Lower leg skin (tissue), 3 donors: ENCODE data around the gene CRB2.

Source experiments
- CTCF ChIP-seq, 3 donors: fragments of 450-650 bp; IDR thresholded peaks; one replicate each; pipeline ENCODE4 v1.5.1; 2016; ENCODE audit warnings: antibody characterized with exemption in 3 of 3, mild to moderate bottlenecking in 3 of 3, moderate library complexity in 2 of 3
- POLR2A ChIP-seq, 2 donors: fragments of 450-650 bp; IDR thresholded peaks; one replicate each; pipeline ENCODE4 v1.6.1; 2016 to 2017; ENCODE audit warnings: antibody characterized with exemption in 2 of 2, mild to moderate bottlenecking in 1 of 2, moderate library complexity in 1 of 2

GRCh38 chr9:123411191-123411590 is 55.2 kb downstream of the CRB2 start:
- TF ChIP-seq CTCF (IDR thresholded peaks at IDR 0.05) = no peak
- TF ChIP-seq POLR2A (IDR thresholded peaks at IDR 0.05) = no peak
